Osteoblast (primary cell): ENCODE measurements around the gene GLOD4. TPM values are rescaled to one million over a fixed set of nuclear protein-coding genes. Genes with fewer than 3 reads are reported as not detected.
A peak's percentile ranks its signal among the peaks of the same experiment; 100 is the strongest.
"Not testable (repeated sequence)": the region's sequence is repeated elsewhere in the genome, so short reads cannot be mapped to it uniquely, and the experiment has no call there.

ENCODE experiments used
- DNase-seq: peaks from one replicate; pipeline ENCODE4 v3.0.0; 2011; ENCODE audit warnings: low spot score, mixed read lengths; ENCODE audit not compliant: insufficient read length; ENCODE audit errors: missing footprints
- H2AFZ ChIP-seq: 2 replicates; pipeline ENCODE4 v1.6.0; 2011; ENCODE audit warnings: mild to moderate bottlenecking, low read length
- H3K27ac ChIP-seq: 2 replicates; pipeline ENCODE4 v1.5.1; 2011; ENCODE audit warnings: mild to moderate bottlenecking, low read depth, low read length, moderate library complexity
- H3K27me3 ChIP-seq: 2 replicates; pipeline ENCODE4 v1.6.0; 2012; ENCODE audit warnings: mild to moderate bottlenecking, control low read depth, inconsistent platforms, low read length, moderate library complexity; ENCODE audit not compliant: insufficient read depth
- H3K36me3 ChIP-seq: 2 replicates; pipeline ENCODE4 v1.5.1; 2011; ENCODE audit warnings: mild to moderate bottlenecking, low read length, control low read depth, moderate library complexity; ENCODE audit not compliant: insufficient read depth
- H3K4me1 ChIP-seq: 2 replicates; pipeline ENCODE4 v1.5.1; 2011; ENCODE audit warnings: mild to moderate bottlenecking, low read length, control low read depth, moderate library complexity; ENCODE audit not compliant: insufficient read depth
- H3K4me2 ChIP-seq: 2 replicates; pipeline ENCODE4 v1.6.0; 2011; ENCODE audit warnings: mild to moderate bottlenecking, low read length; ENCODE audit not compliant: insufficient read depth
- H3K4me3 ChIP-seq: fragments of 200-600 bp; sonication (generic); 3 replicates; pipeline ENCODE4 v1.5.1; 2012; ENCODE audit warnings: mild to moderate bottlenecking, low read length, inconsistent platforms; ENCODE audit not compliant: insufficient read depth
- H3K79me2 ChIP-seq: 2 replicates; pipeline ENCODE4 v1.6.0; 2012; ENCODE audit warnings: mild to moderate bottlenecking, low read length, control low read depth, inconsistent platforms; ENCODE audit not compliant: insufficient read depth
- H3K9me3 ChIP-seq: 2 replicates; pipeline ENCODE4 v1.5.1; 2011; ENCODE audit warnings: low read depth, low read length, control low read depth
- H4K20me1 ChIP-seq: 2 replicates; pipeline ENCODE4 v1.6.0; 2012; ENCODE audit warnings: mild to moderate bottlenecking, low read length, control low read depth; ENCODE audit not compliant: insufficient read depth
- CTCF ChIP-seq: IDR thresholded peaks from 2 replicates; pipeline ENCODE4 v1.5.1; 2011; ENCODE audit warnings: mild to moderate bottlenecking, low read depth, low read length, moderate library complexity; ENCODE audit errors: extremely low read depth
- total RNA-seq: library from RNA; depleted of rRNA; stranded (reverse); fragments of >200 nt; gene quantifications from 2 replicates; pipeline ENCODE4 v1.2.3, GENCODE V29; 2012

GLOD4 gene
- total RNA-seq, 1 donor: 39.4 TPM

- Histone ChIP-seq H3K27ac (no peak overlapping the region), H4K20me1 (peaks cover 6% of the 10 kb centered on the region), H3K9me3 (no peaks in the 10 kb centered on the region), H3K4me1 (peaks cover 7% of the 10 kb centered on the region), H3K27me3 (no peaks in the 10 kb centered on the region), H3K36me3 (peaks cover 23% of the 10 kb centered on the region), H3K4me3 (peak overlapping the region; percentile 50), H2AFZ (peak overlapping the region; percentile 51), H3K4me2 (peak overlapping the region; percentile 70), H3K79me2 (no peaks in the 10 kb centered on the region)
- peak; percentile 96 for DNase-seq
- TF ChIP-seq CTCF: peak; percentile 80
Observed at GRCh38 chr17:794876-795275, 12.8 kb upstream of the GLOD4 start.

- H4K20me1 ChIP-seq: peaks cover 3% of the 10 kb centered on the region
- peaks cover 7% of the 10 kb centered on the region for H3K4me1 ChIP-seq
- TF ChIP-seq CTCF: no peak
- H3K27ac ChIP-seq: no peak overlapping the region
- DNase-seq: no peak
- no peak overlapping the region for H2AFZ ChIP-seq
- no peak overlapping the region for H3K4me3 ChIP-seq
- H3K27me3 ChIP-seq: no peaks in the 10 kb centered on the region
- peaks cover 40% of the 10 kb centered on the region for H3K36me3 ChIP-seq
- peaks cover 3% of the 10 kb centered on the region for H3K79me2 ChIP-seq
- H3K9me3 ChIP-seq: no peaks in the 10 kb centered on the region
- H3K4me2 ChIP-seq: no peak overlapping the region
Observed at GRCh38 chr17:792277-792676, 10.2 kb upstream of the GLOD4 start.

GRCh38 chr17:791829-792228 lies 9.7 kb upstream of the GLOD4 start:
- H3K27ac ChIP-seq: no peak overlapping the region
- H3K4me1 ChIP-seq: peaks cover 7% of the 10 kb centered on the region
- peaks cover 3% of the 10 kb centered on the region for H3K79me2 ChIP-seq
- H2AFZ ChIP-seq: no peak overlapping the region
- no peak overlapping the region for H3K4me3 ChIP-seq
- H3K27me3 ChIP-seq: no peaks in the 10 kb centered on the region
- TF ChIP-seq CTCF: no peak
- peaks cover 3% of the 10 kb centered on the region for H4K20me1 ChIP-seq
- DNase-seq: no peak
- H3K9me3 ChIP-seq: no peaks in the 10 kb centered on the region
- H3K36me3 ChIP-seq: peaks cover 37% of the 10 kb centered on the region
- H3K4me2 ChIP-seq: no peak overlapping the region

GRCh38 chr17:790874-791247 lies 8.8 kb upstream of the GLOD4 start:
- H3K4me3 ChIP-seq, DNase-seq, H3K9me3 ChIP-seq, H3K79me2 ChIP-seq, H3K4me1 ChIP-seq, H3K27ac ChIP-seq, H4K20me1 ChIP-seq, H2AFZ ChIP-seq, H3K27me3 ChIP-seq, H3K4me2 ChIP-seq: not testable (repeated sequence)
- peaks cover 36% of the 10 kb centered on the region for H3K36me3 ChIP-seq

- H2AFZ ChIP-seq, H3K4me2 ChIP-seq, H3K27me3 ChIP-seq, H3K9me3 ChIP-seq, H3K4me1 ChIP-seq, H3K27ac ChIP-seq, H3K4me3 ChIP-seq, H4K20me1 ChIP-seq: not testable (repeated sequence)
- H3K36me3 ChIP-seq: peaks cover 36% of the 10 kb centered on the region
- peaks cover 11% of the 10 kb centered on the region for H3K79me2 ChIP-seq
- DNase-seq: peak; percentile 77
Observed at GRCh38 chr17:789931-790873, 8.1 kb upstream of the GLOD4 start.
